GM23338 (cell line): ENCODE measurements around the gene TP53BP1. TPM values are rescaled to one million over a fixed set of nuclear protein-coding genes. Genes with fewer than 3 reads are reported as not detected.
A peak's percentile ranks its signal among the peaks of the same experiment; 100 is the strongest.

Experiments used
- ATAC-seq: fragments of 200-7000 bp; cut with Tn5 transposase; 3 replicates; pipeline ENCODE4 v1.9.1; 2020
- DNase-seq: peaks from one replicate; pipeline ENCODE4 v3.0.0-alpha.2; 2015; ENCODE audit warnings: low spot score
- H2AFZ ChIP-seq: fragments of 200-600 bp; sonication (generic); 2 replicates; pipeline ENCODE4 v1.8.0; 2016; ENCODE audit warnings: antibody characterized with exemption, mild to moderate bottlenecking, moderate library complexity
- H3F3A ChIP-seq: fragments of 200-600 bp; sonication (generic); replicated peaks from 2 replicates; pipeline ENCODE4 v1.8.0; 2017; ENCODE audit warnings: antibody characterized with exemption, mixed run types, low read depth
- H3K27ac ChIP-seq: fragments of 200-600 bp; sonication (generic); 2 replicates; pipeline ENCODE4 v1.6.1; 2016; ENCODE audit warnings: low read depth
- H3K27me3 ChIP-seq: fragments of 200-600 bp; sonication (generic); 2 replicates; pipeline ENCODE4 v1.8.0; 2016; ENCODE audit warnings: mild to moderate bottlenecking, mixed run types, moderate library complexity; ENCODE audit not compliant: insufficient read depth
- H3K36me3 ChIP-seq: fragments of 200-600 bp; sonication (generic); 2 replicates; pipeline ENCODE4 v1.8.0; 2016; ENCODE audit warnings: mild to moderate bottlenecking; ENCODE audit not compliant: insufficient read depth
- H3K4me1 ChIP-seq: fragments of 200-600 bp; sonication (generic); 2 replicates; pipeline ENCODE4 v1.8.0; 2016; ENCODE audit warnings: mild to moderate bottlenecking, moderate library complexity; ENCODE audit not compliant: insufficient read depth
- H3K4me2 ChIP-seq: fragments of 200-600 bp; sonication (generic); 2 replicates; pipeline ENCODE4 v1.7.1; 2017; ENCODE audit warnings: mixed run types
- H3K4me3 ChIP-seq: fragments of 200-600 bp; sonication (generic); 2 replicates; pipeline ENCODE4 v1.6.1; 2016; ENCODE audit warnings: mixed run types
- H3K79me2 ChIP-seq: fragments of 200-600 bp; sonication (generic); replicated peaks from 2 replicates; pipeline ENCODE4 v1.8.0; 2017; ENCODE audit warnings: mild to moderate bottlenecking; ENCODE audit not compliant: insufficient read depth
- H3K9me2 ChIP-seq: fragments of 200-600 bp; sonication (generic); 2 replicates; pipeline ENCODE4 v1.8.0; 2017; ENCODE audit not compliant: insufficient read depth
- H4K20me1 ChIP-seq: fragments of 200-600 bp; sonication (generic); replicated peaks from 2 replicates; pipeline ENCODE4 v1.8.0; 2017; ENCODE audit warnings: mild to moderate bottlenecking; ENCODE audit not compliant: insufficient read depth
- H3K27ac Mint-ChIP-seq: 2 replicates; pipeline ENCODE4 v1.8.0; 2020; ENCODE audit warnings: inconsistent platforms, mild to moderate bottlenecking, moderate library complexity, mixed read lengths
- H3K27me3 Mint-ChIP-seq: 3 replicates; pipeline ENCODE4 v1.8.0; 2022; ENCODE audit warnings: low read depth, mild to moderate bottlenecking, moderate library complexity, mixed read lengths, inconsistent platforms; ENCODE audit not compliant: insufficient read depth, poor library complexity
- H3K36me3 Mint-ChIP-seq: 3 replicates; pipeline ENCODE4 v1.8.0; 2021; ENCODE audit warnings: low read depth, mild to moderate bottlenecking, inconsistent platforms, moderate library complexity, mixed read lengths
- H3K4me1 Mint-ChIP-seq: 3 replicates; pipeline ENCODE4 v1.8.0; 2020; ENCODE audit warnings: mild to moderate bottlenecking, inconsistent platforms, mixed read lengths
- H3K4me3 Mint-ChIP-seq: 3 replicates; pipeline ENCODE4 v1.8.0; 2021; ENCODE audit warnings: moderate library complexity, mild to moderate bottlenecking, inconsistent platforms, mixed read lengths
- H3K9me3 Mint-ChIP-seq: 3 replicates; pipeline ENCODE4 v1.8.0; 2020; ENCODE audit warnings: moderate library complexity, mild to moderate bottlenecking, inconsistent platforms, mixed read lengths
- CREB1 ChIP-seq: fragments of 250-450 bp; sonication (Bioruptor Pico); IDR thresholded peaks from 2 replicates; pipeline ENCODE4 v1.5.0; 2020; ENCODE audit warnings: low read depth, mild to moderate bottlenecking, moderate library complexity
- ETS1 ChIP-seq: IDR thresholded peaks from 2 replicates; pipeline ENCODE4 v1.6.1; 2016; ENCODE audit warnings: antibody characterized with exemption
- EZH2 ChIP-seq: fragments of 200-600 bp; sonication (generic); IDR thresholded peaks from one replicate; pipeline ENCODE4 v1.8.0; 2017; ENCODE audit warnings: antibody characterized with exemption, mild to moderate bottlenecking, low read depth; ENCODE audit not compliant: unreplicated experiment
- JUNB ChIP-seq: IDR thresholded peaks from one replicate; pipeline ENCODE4 v1.6.1; 2016; ENCODE audit warnings: antibody characterized with exemption; ENCODE audit not compliant: unreplicated experiment
- NANOG ChIP-seq: IDR thresholded peaks from 2 replicates; pipeline ENCODE4 v1.6.1; 2016; ENCODE audit warnings: antibody characterized with exemption, borderline replicate concordance
- POLR2AphosphoS5 ChIP-seq: IDR thresholded peaks from 2 replicates; pipeline ENCODE4 v1.6.1; 2016; ENCODE audit warnings: antibody characterized with exemption, low read depth
- ZNF114 ChIP-seq: fragments of 250-450 bp; sonication (Bioruptor Pico); IDR thresholded peaks from 2 replicates; pipeline ENCODE4 v1.5.0; 2020; ENCODE audit warnings: mild to moderate bottlenecking, moderate library complexity
- ZNF331 ChIP-seq: fragments of 250-450 bp; sonication (Bioruptor Pico); IDR thresholded peaks from 2 replicates; pipeline ENCODE4 v1.5.0; 2020; ENCODE audit warnings: low read depth, mild to moderate bottlenecking, moderate library complexity
- polyA plus RNA-seq: library from polyadenylated mRNA; unstranded; fragments of >200 nt; fragmentation: Nextera tagmentation; extraction: Ambion mirVana; gene quantifications from 2 replicates; pipeline ENCODE4 v1.2.1, GENCODE V29; 2016
- total RNA-seq: library from RNA; depleted of rRNA; stranded (reverse); fragments of >200 nt; shearing (Covaris generic); gene quantifications from 2 replicates; pipeline ENCODE4 v1.2.3, GENCODE V29; 2014
- TF ChIP-seq, protein P1 (sequence below), 2 experiments: fragments of 200-600 bp in 1 of 2; sonication (generic) in 1 of 2; conservative IDR thresholded peaks; 2 replicates each; pipeline versions ENCODE4 v1.5.1 to v1.6.1; 2016 to 2017; ENCODE audit warnings: antibody characterized with exemption in 2 of 2, low read depth in 2 of 2, mild to moderate bottlenecking in 2 of 2, moderate library complexity in 1 of 2
- TF ChIP-seq, protein P2 (sequence below): fragments of 250-450 bp; sonication (Bioruptor Pico); IDR thresholded peaks from 2 replicates; pipeline ENCODE4 v1.5.0; 2020; ENCODE audit warnings: mild to moderate bottlenecking, moderate library complexity
- TF ChIP-seq, protein P3 (sequence below): IDR thresholded peaks from one replicate; pipeline ENCODE4 v1.6.1; 2018; ENCODE audit warnings: antibody characterized with exemption; ENCODE audit not compliant: unreplicated experiment

Gene TP53BP1
- total and polyA plus RNA-seq, 2 experiments from 2014 or later, result 17.7 to 81.3 TPM

DNA sequence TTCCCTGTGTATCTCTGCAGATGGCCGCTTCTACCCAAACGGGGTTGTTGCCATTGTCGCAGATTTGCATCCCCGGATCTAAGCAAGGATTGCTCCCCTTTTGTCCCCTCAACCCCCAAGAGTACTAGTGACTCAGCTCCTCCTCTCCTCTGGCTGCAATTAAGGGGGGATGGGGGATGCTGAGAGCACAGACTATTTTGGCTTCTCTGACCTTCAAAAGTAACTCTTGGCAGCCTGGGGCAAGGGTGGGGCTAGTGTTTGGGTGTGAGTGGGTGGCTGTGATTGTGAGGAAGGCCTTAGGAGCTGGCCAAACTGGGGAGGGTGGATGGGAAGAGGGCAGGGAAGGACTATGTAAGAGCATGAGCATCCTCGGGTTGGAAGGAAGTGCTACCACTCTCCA, 23.2 kb upstream of the TP53BP1 start (continued):
- TF ChIP-seq, protein P1, sequence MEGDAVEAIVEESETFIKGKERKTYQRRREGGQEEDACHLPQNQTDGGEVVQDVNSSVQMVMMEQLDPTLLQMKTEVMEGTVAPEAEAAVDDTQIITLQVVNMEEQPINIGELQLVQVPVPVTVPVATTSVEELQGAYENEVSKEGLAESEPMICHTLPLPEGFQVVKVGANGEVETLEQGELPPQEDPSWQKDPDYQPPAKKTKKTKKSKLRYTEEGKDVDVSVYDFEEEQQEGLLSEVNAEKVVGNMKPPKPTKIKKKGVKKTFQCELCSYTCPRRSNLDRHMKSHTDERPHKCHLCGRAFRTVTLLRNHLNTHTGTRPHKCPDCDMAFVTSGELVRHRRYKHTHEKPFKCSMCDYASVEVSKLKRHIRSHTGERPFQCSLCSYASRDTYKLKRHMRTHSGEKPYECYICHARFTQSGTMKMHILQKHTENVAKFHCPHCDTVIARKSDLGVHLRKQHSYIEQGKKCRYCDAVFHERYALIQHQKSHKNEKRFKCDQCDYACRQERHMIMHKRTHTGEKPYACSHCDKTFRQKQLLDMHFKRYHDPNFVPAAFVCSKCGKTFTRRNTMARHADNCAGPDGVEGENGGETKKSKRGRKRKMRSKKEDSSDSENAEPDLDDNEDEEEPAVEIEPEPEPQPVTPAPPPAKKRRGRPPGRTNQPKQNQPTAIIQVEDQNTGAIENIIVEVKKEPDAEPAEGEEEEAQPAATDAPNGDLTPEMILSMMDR (conservative IDR thresholded peaks at IDR 0.05; ENCODE audit: low read depth in 2 of 2), result no peak
- TF ChIP-seq, protein P2, sequence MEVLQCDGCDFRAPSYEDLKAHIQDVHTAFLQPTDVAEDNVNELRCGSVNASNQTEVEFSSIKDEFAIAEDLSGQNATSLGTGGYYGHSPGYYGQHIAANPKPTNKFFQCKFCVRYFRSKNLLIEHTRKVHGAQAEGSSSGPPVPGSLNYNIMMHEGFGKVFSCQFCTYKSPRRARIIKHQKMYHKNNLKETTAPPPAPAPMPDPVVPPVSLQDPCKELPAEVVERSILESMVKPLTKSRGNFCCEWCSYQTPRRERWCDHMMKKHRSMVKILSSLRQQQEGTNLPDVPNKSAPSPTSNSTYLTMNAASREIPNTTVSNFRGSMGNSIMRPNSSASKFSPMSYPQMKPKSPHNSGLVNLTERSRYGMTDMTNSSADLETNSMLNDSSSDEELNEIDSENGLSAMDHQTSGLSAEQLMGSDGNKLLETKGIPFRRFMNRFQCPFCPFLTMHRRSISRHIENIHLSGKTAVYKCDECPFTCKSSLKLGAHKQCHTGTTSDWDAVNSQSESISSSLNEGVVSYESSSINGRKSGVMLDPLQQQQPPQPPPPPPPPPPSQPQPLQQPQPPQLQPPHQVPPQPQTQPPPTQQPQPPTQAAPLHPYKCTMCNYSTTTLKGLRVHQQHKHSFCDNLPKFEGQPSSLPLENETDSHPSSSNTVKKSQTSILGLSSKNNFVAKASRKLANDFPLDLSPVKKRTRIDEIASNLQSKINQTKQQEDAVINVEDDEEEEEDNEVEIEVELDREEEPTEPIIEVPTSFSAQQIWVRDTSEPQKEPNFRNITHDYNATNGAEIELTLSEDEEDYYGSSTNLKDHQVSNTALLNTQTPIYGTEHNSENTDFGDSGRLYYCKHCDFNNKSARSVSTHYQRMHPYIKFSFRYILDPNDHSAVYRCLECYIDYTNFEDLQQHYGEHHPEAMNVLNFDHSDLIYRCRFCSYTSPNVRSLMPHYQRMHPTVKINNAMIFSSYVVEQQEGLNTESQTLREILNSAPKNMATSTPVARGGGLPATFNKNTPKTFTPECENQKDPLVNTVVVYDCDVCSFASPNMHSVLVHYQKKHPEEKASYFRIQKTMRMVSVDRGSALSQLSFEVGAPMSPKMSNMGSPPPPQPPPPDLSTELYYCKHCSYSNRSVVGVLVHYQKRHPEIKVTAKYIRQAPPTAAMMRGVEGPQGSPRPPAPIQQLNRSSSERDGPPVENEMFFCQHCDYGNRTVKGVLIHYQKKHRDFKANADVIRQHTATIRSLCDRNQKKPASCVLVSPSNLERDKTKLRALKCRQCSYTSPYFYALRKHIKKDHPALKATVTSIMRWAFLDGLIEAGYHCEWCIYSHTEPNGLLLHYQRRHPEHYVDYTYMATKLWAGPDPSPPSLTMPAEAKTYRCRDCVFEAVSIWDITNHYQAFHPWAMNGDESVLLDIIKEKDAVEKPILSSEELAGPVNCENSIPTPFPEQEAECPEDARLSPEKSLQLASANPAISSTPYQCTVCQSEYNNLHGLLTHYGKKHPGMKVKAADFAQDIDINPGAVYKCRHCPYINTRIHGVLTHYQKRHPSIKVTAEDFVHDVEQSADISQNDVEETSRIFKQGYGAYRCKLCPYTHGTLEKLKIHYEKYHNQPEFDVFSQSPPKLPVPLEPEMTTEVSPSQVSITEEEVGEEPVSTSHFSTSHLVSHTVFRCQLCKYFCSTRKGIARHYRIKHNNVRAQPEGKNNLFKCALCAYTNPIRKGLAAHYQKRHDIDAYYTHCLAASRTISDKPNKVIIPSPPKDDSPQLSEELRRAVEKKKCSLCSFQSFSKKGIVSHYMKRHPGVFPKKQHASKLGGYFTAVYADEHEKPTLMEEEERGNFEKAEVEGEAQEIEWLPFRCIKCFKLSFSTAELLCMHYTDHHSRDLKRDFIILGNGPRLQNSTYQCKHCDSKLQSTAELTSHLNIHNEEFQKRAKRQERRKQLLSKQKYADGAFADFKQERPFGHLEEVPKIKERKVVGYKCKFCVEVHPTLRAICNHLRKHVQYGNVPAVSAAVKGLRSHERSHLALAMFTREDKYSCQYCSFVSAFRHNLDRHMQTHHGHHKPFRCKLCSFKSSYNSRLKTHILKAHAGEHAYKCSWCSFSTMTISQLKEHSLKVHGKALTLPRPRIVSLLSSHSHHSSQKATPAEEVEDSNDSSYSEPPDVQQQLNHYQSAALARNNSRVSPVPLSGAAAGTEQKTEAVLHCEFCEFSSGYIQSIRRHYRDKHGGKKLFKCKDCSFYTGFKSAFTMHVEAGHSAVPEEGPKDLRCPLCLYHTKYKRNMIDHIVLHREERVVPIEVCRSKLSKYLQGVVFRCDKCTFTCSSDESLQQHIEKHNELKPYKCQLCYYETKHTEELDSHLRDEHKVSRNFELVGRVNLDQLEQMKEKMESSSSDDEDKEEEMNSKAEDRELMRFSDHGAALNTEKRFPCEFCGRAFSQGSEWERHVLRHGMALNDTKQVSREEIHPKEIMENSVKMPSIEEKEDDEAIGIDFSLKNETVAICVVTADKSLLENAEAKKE (CRISPR knock-in tag), result no peak
- TF ChIP-seq ZNF331 (no peak), POLR2AphosphoS5 (no peak)

- peaks cover 56% of the 10 kb centered on the region for H3K4me1 Mint-ChIP-seq
- Histone ChIP-seq H3K4me1 (peaks cover 32% of the 10 kb centered on the region), H3K27me3 (peaks cover 75% of the 10 kb centered on the region), H3K4me2 (peak overlapping the region; percentile 97), H3K9me2 (no peaks in the 10 kb centered on the region), H3K27ac (no peak overlapping the region), H3K79me2 (no peaks in the 10 kb centered on the region), H2AFZ (peak overlapping the region; percentile 98), H4K20me1 (0 out of 2 replicates have a peak, but pooled peaks cover 2% of the 10 kb centered on the region), H3F3A (peaks cover 7% of the 10 kb centered on the region; the same call in 1 of the 2 replicates), H3K4me3 (0 out of 2 replicates have a peak overlapping the region, but pooled peaks have one; percentile 52), H3K36me3 (no peaks in the 10 kb centered on the region)
- no peak overlapping the region for H3K27ac Mint-ChIP-seq
- ATAC-seq (no peak), DNase-seq (no peak)
- no peaks in the 10 kb centered on the region for H3K9me3 Mint-ChIP-seq
- peaks cover 3% of the 10 kb centered on the region; the same call in 2 of the 3 replicates for H3K36me3 Mint-ChIP-seq
- H3K4me3 Mint-ChIP-seq, result peak overlapping the region; percentile 91
- H3K27me3 Mint-ChIP-seq, result peaks cover 56% of the 10 kb centered on the region
- TF ChIP-seq NANOG, result no peak
- no peak for TF ChIP-seq ZNF114 (CRISPR knock-in tag)
- no peak for TF ChIP-seq CREB1 (CRISPR knock-in tag)
- TF ChIP-seq, protein P3, sequence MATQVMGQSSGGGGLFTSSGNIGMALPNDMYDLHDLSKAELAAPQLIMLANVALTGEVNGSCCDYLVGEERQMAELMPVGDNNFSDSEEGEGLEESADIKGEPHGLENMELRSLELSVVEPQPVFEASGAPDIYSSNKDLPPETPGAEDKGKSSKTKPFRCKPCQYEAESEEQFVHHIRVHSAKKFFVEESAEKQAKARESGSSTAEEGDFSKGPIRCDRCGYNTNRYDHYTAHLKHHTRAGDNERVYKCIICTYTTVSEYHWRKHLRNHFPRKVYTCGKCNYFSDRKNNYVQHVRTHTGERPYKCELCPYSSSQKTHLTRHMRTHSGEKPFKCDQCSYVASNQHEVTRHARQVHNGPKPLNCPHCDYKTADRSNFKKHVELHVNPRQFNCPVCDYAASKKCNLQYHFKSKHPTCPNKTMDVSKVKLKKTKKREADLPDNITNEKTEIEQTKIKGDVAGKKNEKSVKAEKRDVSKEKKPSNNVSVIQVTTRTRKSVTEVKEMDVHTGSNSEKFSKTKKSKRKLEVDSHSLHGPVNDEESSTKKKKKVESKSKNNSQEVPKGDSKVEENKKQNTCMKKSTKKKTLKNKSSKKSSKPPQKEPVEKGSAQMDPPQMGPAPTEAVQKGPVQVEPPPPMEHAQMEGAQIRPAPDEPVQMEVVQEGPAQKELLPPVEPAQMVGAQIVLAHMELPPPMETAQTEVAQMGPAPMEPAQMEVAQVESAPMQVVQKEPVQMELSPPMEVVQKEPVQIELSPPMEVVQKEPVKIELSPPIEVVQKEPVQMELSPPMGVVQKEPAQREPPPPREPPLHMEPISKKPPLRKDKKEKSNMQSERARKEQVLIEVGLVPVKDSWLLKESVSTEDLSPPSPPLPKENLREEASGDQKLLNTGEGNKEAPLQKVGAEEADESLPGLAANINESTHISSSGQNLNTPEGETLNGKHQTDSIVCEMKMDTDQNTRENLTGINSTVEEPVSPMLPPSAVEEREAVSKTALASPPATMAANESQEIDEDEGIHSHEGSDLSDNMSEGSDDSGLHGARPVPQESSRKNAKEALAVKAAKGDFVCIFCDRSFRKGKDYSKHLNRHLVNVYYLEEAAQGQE, result no peak
- no peak for TF ChIP-seq EZH2
- TF ChIP-seq JUNB, result no peak
- no peak for TF ChIP-seq ETS1
These were observed 22.8 kb upstream of the TP53BP1 start for GRCh38 chr15:43515741-43516140.
